ENCODE data around the gene CCDC57. TPM values are rescaled to one million over a fixed set of nuclear protein-coding genes. Genes with fewer than 3 reads are reported as not detected.

CCDC57 gene
- total RNA-seq, 5 donors from 2014 or later (not counting 1 experiment from before 2014, with no cell fraction given) = 86.4 to 127 (median 103) TPM

DNA sequence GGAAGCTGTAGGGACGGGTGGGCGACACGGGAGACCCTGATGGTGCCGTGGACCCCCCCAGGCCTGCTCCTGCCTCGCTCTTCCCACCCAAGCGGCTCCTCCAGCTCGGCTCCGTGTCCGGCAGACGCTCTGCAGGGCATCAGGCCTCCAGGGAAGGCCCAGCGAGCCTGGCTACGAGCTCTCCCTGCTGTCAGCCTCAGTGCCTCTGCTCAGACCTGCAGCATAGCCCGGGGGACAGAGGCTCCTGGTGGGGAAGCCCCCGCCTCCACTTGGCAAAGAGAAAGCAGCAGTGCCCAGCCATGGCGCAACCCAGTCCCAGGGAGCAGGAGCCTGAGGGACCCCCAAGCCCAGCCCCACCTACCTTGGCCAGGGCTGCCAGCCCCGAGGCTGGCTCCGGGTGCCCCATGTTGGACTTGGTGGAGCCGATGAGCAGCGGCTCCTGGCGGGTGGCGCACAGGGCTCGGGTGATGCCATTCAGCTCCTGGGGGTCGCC is 120.5 kb downstream of the CCDC57 start:
- Mint-ChIP-seq H3K36me3 (peaks cover 4% of the 10 kb centered on the region), H3K27me3 (no peaks in the 10 kb centered on the region), H3K4me3 (no peak overlapping the region), H3K9me3 (no peaks in the 10 kb centered on the region), H3K27ac (no peak overlapping the region), H3K4me1 (peaks cover 2 to 5% (median 2%) of the 10 kb centered on the region in 3 donors)
- no peak for DNase-seq
- peaks cover 25 to 79% of the 10 kb centered on the region in 2 donors for H3K36me3 ChIP-seq (ENCODE audit: control insufficient read depth in 2 of 2, extremely low read depth in 1 of 2, insufficient read depth in 1 of 2, low read length in 1 of 2)
- POLR2A ChIA-PET = interaction anchor here (0.5 to 0.8 kb wide), 2 partner anchors 74 to 284 kb away, joined by 3 to 5 read pairs; no protein-coding TSS in a partner anchor
- no peaks in the 10 kb centered on the region for H3K9me3 ChIP-seq
- CTCF ChIA-PET = no interaction called here
- H3K27me3 ChIP-seq (replicated peaks in 1 of 2; ENCODE audit: control insufficient read depth in 2 of 2, extremely low read depth in 1 of 2, insufficient read depth in 2 of 2, low read length in 1 of 2) = no peaks in the 10 kb centered on the region
- ATAC-seq (replicated peaks in 1 of 4) = no peak
- 96% methylated on average over 19 of the region's 23 CpGs for WGBS (ENCODE audit: insufficient coverage)
- H3K4me3 ChIP-seq (ENCODE audit: control insufficient read depth in 1 of 2, extremely low read depth in 1 of 2, low read length in 1 of 2) = no peak overlapping the region
- peaks cover 4 to 17% of the 10 kb centered on the region in 2 experiments for H3K4me1 ChIP-seq (ENCODE audit: control insufficient read depth in 1 of 2, extremely low read depth in 1 of 2, insufficient read depth in 2 of 2, low read length in 2 of 2)
- H3K27ac ChIP-seq (ENCODE audit: low read length) = no peak overlapping the region

- ATAC-seq (replicated peaks in 1 of 4) (no peak), DNase-seq (no peak)
- Mint-ChIP-seq H3K27ac (no peak overlapping the region), H3K4me1 (peaks cover 2 to 5% (median 2%) of the 10 kb centered on the region in 3 donors), H3K9me3 (no peaks in the 10 kb centered on the region), H3K36me3 (peaks cover 4% of the 10 kb centered on the region), H3K4me3 (no peak overlapping the region), H3K27me3 (no peaks in the 10 kb centered on the region)
- ChIA-PET POLR2A (no interaction called here), CTCF (no interaction called here)
- H3K36me3 ChIP-seq (ENCODE audit: control insufficient read depth in 2 of 2, extremely low read depth in 1 of 2, insufficient read depth in 1 of 2, low read length in 1 of 2) = peaks cover 25 to 84% of the 10 kb centered on the region in 2 donors
- H3K4me3 ChIP-seq (ENCODE audit: control insufficient read depth in 1 of 2, extremely low read depth in 1 of 2, low read length in 1 of 2) = no peak overlapping the region
- no peaks in the 10 kb centered on the region for H3K27me3 ChIP-seq (replicated peaks in 1 of 2; ENCODE audit: control insufficient read depth in 2 of 2, extremely low read depth in 1 of 2, insufficient read depth in 2 of 2, low read length in 1 of 2)
- 98% methylated on average over 32 of the region's 37 CpGs for WGBS (ENCODE audit: insufficient coverage)
- no peaks in the 10 kb centered on the region for H3K9me3 ChIP-seq
- peaks cover 0 to 10% of the 10 kb centered on the region in 2 experiments for H3K4me1 ChIP-seq (ENCODE audit: control insufficient read depth in 1 of 2, extremely low read depth in 1 of 2, insufficient read depth in 2 of 2, low read length in 2 of 2)
- no peak overlapping the region for H3K27ac ChIP-seq (ENCODE audit: low read length)
Measured at GRCh38 chr17:82091264-82092066, 121.2 kb downstream of the CCDC57 start.

- peak in 1 of 35 experiments; percentile 1 for DNase-seq
- Mint-ChIP-seq H3K4me1 (no peaks in the 10 kb centered on the region), H3K4me3 (no peak overlapping the region), H3K27ac (no peak overlapping the region), H3K36me3 (peaks cover 4% of the 10 kb centered on the region), H3K9me3 (no peaks in the 10 kb centered on the region), H3K27me3 (no peaks in the 10 kb centered on the region)
- 97% methylated on average over 24 of the region's 29 CpGs for WGBS (ENCODE audit: insufficient coverage)
- Histone ChIP-seq H3K36me3 (ENCODE audit: control insufficient read depth in 2 of 2, extremely low read depth in 1 of 2, insufficient read depth in 1 of 2, low read length in 1 of 2) (peaks cover 26 to 84% of the 10 kb centered on the region in 2 donors), H3K4me3 (ENCODE audit: control insufficient read depth in 1 of 2, extremely low read depth in 1 of 2, low read length in 1 of 2) (no peak overlapping the region), H3K9me3 (no peaks in the 10 kb centered on the region), H3K27ac (ENCODE audit: low read length) (no peak overlapping the region), H3K27me3 (replicated peaks in 1 of 2; ENCODE audit: control insufficient read depth in 2 of 2, extremely low read depth in 1 of 2, insufficient read depth in 2 of 2, low read length in 1 of 2) (no peaks in the 10 kb centered on the region), H3K4me1 (ENCODE audit: control insufficient read depth in 1 of 2, extremely low read depth in 1 of 2, insufficient read depth in 2 of 2, low read length in 2 of 2) (peaks cover 0 to 3% of the 10 kb centered on the region in 2 experiments)
- CTCF ChIA-PET = no interaction called here
- POLR2A ChIA-PET = interaction anchor here in 1 of 2 donors (0.5 kb wide), 1 partner anchor 25 kb away, joined by 7 read pairs; no protein-coding TSS in a partner anchor
- ATAC-seq (replicated peaks in 1 of 4) = no peak
Measured at GRCh38 chr17:82090549-82091263, 121.9 kb downstream of the CCDC57 start.

DNA sequence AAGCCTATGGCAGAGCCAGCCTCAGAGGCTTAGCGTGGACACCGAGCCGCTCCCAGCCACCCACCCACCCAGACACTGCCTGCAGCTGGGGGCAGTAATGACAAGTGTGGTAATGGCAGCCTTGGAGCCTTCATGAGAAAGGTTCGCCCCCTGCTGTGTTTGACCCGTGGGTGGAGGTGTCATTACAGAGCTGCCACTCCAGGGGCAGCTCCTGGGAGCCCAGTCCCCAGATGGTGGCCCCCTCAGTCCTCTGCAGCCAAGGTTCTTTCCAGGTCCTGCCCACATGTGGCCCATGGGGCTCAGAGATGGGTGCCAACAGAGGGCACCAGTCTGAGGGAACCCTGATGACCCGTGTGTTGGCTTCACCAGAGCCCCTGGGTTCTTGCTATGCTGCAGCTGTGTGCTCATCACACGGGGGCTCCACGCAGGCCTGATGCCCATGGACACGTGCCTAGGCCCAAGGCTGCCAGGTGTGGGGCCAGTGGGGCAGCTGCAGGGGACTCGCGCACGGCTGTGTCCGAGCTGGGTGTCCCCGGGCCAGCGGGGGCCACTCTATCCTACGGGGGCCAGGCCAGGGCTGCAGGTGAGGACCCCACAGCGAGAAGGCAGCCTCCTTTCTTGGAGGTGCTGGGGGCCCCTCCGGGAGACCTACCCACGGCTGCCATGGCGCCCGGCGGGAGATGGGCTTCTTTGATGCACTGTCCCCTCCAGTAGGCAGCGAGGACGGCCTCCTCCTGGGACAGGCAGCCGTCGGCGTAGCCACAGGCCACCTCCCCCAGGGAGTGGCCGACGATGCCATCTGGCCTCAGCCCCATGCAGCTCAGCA is 122.7 kb downstream of the CCDC57 start:
- Mint-ChIP-seq H3K4me3 (no peak overlapping the region), H3K27me3 (no peaks in the 10 kb centered on the region), H3K4me1 (no peaks in the 10 kb centered on the region), H3K9me3 (no peaks in the 10 kb centered on the region), H3K27ac (no peak overlapping the region), H3K36me3 (peaks cover 4% of the 10 kb centered on the region)
- Histone ChIP-seq H3K36me3 (ENCODE audit: control insufficient read depth in 2 of 2, extremely low read depth in 1 of 2, insufficient read depth in 1 of 2, low read length in 1 of 2) (peaks cover 25 to 80% of the 10 kb centered on the region in 2 donors), H3K27me3 (replicated peaks in 1 of 2; ENCODE audit: control insufficient read depth in 2 of 2, extremely low read depth in 1 of 2, insufficient read depth in 2 of 2, low read length in 1 of 2) (no peaks in the 10 kb centered on the region), H3K9me3 (no peaks in the 10 kb centered on the region), H3K4me1 (ENCODE audit: control insufficient read depth in 1 of 2, extremely low read depth in 1 of 2, insufficient read depth in 2 of 2, low read length in 2 of 2) (no peaks in the 10 kb centered on the region), H3K4me3 (ENCODE audit: control insufficient read depth in 1 of 2, extremely low read depth in 1 of 2, low read length in 1 of 2) (no peak overlapping the region), H3K27ac (ENCODE audit: low read length) (no peak overlapping the region)
- ChIA-PET CTCF (no interaction called here), POLR2A (interaction anchor here in 1 of 2 donors (0.5 kb wide), 1 partner anchor 964 kb away, joined by 3 read pairs; no protein-coding TSS in a partner anchor)
- DNase-seq = peak in 1 of 35 experiments; percentile 4
- 95% methylated on average over 26 of the region's 29 CpGs for WGBS (ENCODE audit: insufficient coverage)
- ATAC-seq (replicated peaks in 1 of 4) = no peak

DNA sequence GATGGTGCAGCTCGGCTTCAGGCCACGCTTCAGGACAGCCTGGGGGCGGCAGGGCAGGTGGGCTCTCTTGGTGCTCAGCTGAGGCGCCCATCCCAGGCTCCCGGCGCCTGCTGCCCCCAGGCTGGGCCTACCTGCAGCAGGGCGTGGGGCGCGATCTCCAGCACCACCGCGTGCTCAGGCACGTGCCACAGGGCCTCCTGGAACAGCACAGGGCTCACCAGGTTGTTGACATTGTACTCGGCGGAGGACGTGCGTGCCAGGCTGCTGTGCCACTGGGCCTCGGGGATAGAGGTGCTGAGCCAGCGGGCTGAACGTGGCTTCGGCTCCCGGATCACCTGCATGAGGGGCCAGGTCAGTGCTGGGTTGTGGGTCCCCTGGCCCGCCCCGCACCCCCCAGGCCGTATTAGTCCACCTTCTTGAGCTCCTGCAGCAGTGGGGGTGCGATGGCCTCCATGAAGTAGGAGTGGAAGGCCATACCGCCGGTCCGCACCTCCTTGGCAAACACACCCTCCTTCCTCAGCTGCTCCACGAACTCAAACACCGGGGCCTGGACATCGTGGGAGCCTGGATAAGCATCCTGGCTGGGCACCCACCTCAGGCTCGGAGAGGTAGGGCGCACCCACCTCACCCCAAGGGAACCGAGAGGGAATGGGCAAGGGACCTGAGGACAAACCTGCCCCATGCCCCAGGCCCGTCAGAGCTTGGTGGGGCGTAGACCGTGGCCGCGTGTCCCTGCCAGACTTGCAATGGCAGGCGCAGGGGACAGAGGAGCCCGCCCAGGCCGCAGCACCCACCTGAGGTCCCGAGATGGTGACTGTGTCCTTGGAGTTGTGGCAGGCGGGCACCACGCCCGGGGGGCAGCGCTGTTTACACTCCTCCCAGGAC is 123.6 kb downstream of the CCDC57 start:
- DNase-seq (peak in 2 of 35 experiments; percentile 2 to 5), ATAC-seq (replicated peaks in 1 of 4) (no peak)
- Mint-ChIP-seq H3K9me3 (no peaks in the 10 kb centered on the region), H3K27me3 (no peaks in the 10 kb centered on the region), H3K4me3 (no peak overlapping the region), H3K4me1 (no peaks in the 10 kb centered on the region), H3K27ac (no peak overlapping the region), H3K36me3 (peaks cover 7% of the 10 kb centered on the region)
- Histone ChIP-seq H3K27me3 (replicated peaks in 1 of 2; ENCODE audit: control insufficient read depth in 2 of 2, extremely low read depth in 1 of 2, insufficient read depth in 2 of 2, low read length in 1 of 2) (no peaks in the 10 kb centered on the region), H3K4me3 (ENCODE audit: control insufficient read depth in 1 of 2, extremely low read depth in 1 of 2, low read length in 1 of 2) (no peak overlapping the region), H3K36me3 (ENCODE audit: control insufficient read depth in 2 of 2, extremely low read depth in 1 of 2, insufficient read depth in 1 of 2, low read length in 1 of 2) (peaks cover 31 to 82% of the 10 kb centered on the region in 2 donors), H3K9me3 (no peaks in the 10 kb centered on the region), H3K27ac (ENCODE audit: low read length) (no peak overlapping the region), H3K4me1 (ENCODE audit: control insufficient read depth in 1 of 2, extremely low read depth in 1 of 2, insufficient read depth in 2 of 2, low read length in 2 of 2) (no peaks in the 10 kb centered on the region)
- 98% methylated on average over 43 of the region's 47 CpGs for WGBS (ENCODE audit: insufficient coverage)
- ChIA-PET POLR2A (no interaction called here), CTCF (no interaction called here)
